WTC11 (cell line): ENCODE measurements around the gene PEAK3. TPM values are rescaled to one million over a fixed set of nuclear protein-coding genes. Genes with fewer than 3 reads are reported as not detected.

Experiments used
- ATAC-seq: fragments of 200-7000 bp; cut with Tn5 transposase; 2 replicates; pipeline ENCODE4 v1.10.0; 2021; ENCODE audit warnings: mild to moderate bottlenecking, moderate library complexity
- CTCF ChIA-PET: fragments of 300-600 bp; sonication (Branson Sonifier 250); formaldehyde crosslinking; loops from one replicate; lab custom pipeline; 2021; ENCODE audit warnings: antibody characterized with exemption; lab: Charles Lee
- POLR2A ChIA-PET: fragments of 350-600 bp; sonication (Branson Sonifier 250); formaldehyde crosslinking; loops from one replicate; lab custom pipeline; 2021; ENCODE audit warnings: antibody characterized with exemption; lab: Charles Lee
- DNase-seq: peaks from one replicate; pipeline ENCODE4 v3.0.0; 2021; ENCODE audit warnings: low spot score
- H3K27ac Mint-ChIP-seq: 2 replicates; pipeline ENCODE4 v1.8.0; 2021; ENCODE audit warnings: mixed read lengths
- H3K27me3 Mint-ChIP-seq: 2 replicates; pipeline ENCODE4 v1.8.0; 2021; ENCODE audit warnings: low read depth, mild to moderate bottlenecking, moderate library complexity, mixed read lengths
- H3K36me3 Mint-ChIP-seq: 2 replicates; pipeline ENCODE4 v1.8.0; 2021; ENCODE audit warnings: mixed read lengths
- H3K4me1 Mint-ChIP-seq: 2 replicates; pipeline ENCODE4 v1.8.0; 2022; ENCODE audit warnings: mixed read lengths
- H3K4me3 Mint-ChIP-seq: 2 replicates; pipeline ENCODE4 v1.8.0; 2021; ENCODE audit warnings: mild to moderate bottlenecking, moderate library complexity, mixed read lengths
- H3K9me3 Mint-ChIP-seq: 2 replicates; pipeline ENCODE4 v1.8.0; 2021; ENCODE audit warnings: mixed read lengths
- ATF6 ChIP-seq: sonication (generic); formaldehyde crosslinking; IDR thresholded peaks from 2 replicates; pipeline ENCODE4 v1.8.1; 2023; ENCODE audit warnings: mild to moderate bottlenecking, missing genetic modification reagents
- CREM ChIP-seq: sonication (generic); formaldehyde crosslinking; IDR thresholded peaks from 2 replicates; pipeline ENCODE4 v1.8.1; 2022; ENCODE audit warnings: mild to moderate bottlenecking, missing genetic modification reagents, moderate library complexity
- ELF4 ChIP-seq: sonication (generic); formaldehyde crosslinking; IDR thresholded peaks from 2 replicates; pipeline ENCODE4 v1.8.1; 2022; ENCODE audit warnings: low read depth, mild to moderate bottlenecking, moderate library complexity, missing genetic modification reagents
- ESRRA ChIP-seq: sonication (generic); formaldehyde crosslinking; IDR thresholded peaks from 2 replicates; pipeline ENCODE4 v1.8.1; 2022; ENCODE audit warnings: mild to moderate bottlenecking, missing genetic modification reagents, borderline replicate concordance
- FOXP1 ChIP-seq: sonication (generic); formaldehyde crosslinking; IDR thresholded peaks from 2 replicates; pipeline ENCODE4 v1.8.0; 2022; ENCODE audit warnings: missing genetic modification reagents, mild to moderate bottlenecking, moderate library complexity, borderline replicate concordance
- IRF1 ChIP-seq: sonication (generic); formaldehyde crosslinking; IDR thresholded peaks from 2 replicates; pipeline ENCODE4 v1.8.0; 2023; ENCODE audit warnings: missing genetic modification reagents
- JAZF1 ChIP-seq: fragments of 250-450 bp; sonication (Bioruptor Pico); IDR thresholded peaks from 2 replicates; pipeline ENCODE4 v1.9.0; 2021; ENCODE audit warnings: moderate library complexity, mild to moderate bottlenecking, inconsistent platforms
- JUN ChIP-seq: sonication (generic); formaldehyde crosslinking; IDR thresholded peaks from 2 replicates; pipeline ENCODE4 v1.8.0; 2023; ENCODE audit warnings: mild to moderate bottlenecking, missing genetic modification reagents
- MYBL2 ChIP-seq: sonication (generic); formaldehyde crosslinking; IDR thresholded peaks from 2 replicates; pipeline ENCODE4 v1.8.1; 2023; ENCODE audit warnings: mild to moderate bottlenecking, moderate library complexity, missing genetic modification reagents
- NR2C2 ChIP-seq: sonication (generic); formaldehyde crosslinking; IDR thresholded peaks from 2 replicates; pipeline ENCODE4 v1.8.0; 2022; ENCODE audit warnings: mild to moderate bottlenecking, missing genetic modification reagents
- PRRX2 ChIP-seq: fragments of 250-450 bp; sonication (Bioruptor Pico); IDR thresholded peaks from 2 replicates; pipeline ENCODE4 v1.8.0; 2021; ENCODE audit warnings: mild to moderate bottlenecking
- SP1 ChIP-seq: sonication (generic); formaldehyde crosslinking; conservative IDR thresholded peaks from 2 replicates; pipeline ENCODE4 v1.8.1; 2022; ENCODE audit warnings: missing genetic modification reagents
- ZNF121 ChIP-seq: sonication (generic); formaldehyde crosslinking; IDR thresholded peaks from 2 replicates; pipeline ENCODE4 v1.8.0; 2023; ENCODE audit warnings: missing genetic modification reagents
- ZNF281 ChIP-seq: sonication (generic); formaldehyde crosslinking; IDR thresholded peaks from 2 replicates; pipeline ENCODE4 v1.8.0; 2023; ENCODE audit warnings: mild to moderate bottlenecking, missing genetic modification reagents
- total RNA-seq: library from RNA; stranded (reverse); gene quantifications from 3 replicates; pipeline ENCODE4 v1.2.3, GENCODE V29; 2021
- TF ChIP-seq, protein P1 (sequence below): sonication (generic); formaldehyde crosslinking; IDR thresholded peaks from 2 replicates; pipeline ENCODE4 v1.8.1; 2022; ENCODE audit warnings: mild to moderate bottlenecking, missing genetic modification reagents, moderate library complexity, borderline replicate concordance
- TF ChIP-seq, protein P2 (sequence below): sonication (generic); formaldehyde crosslinking; IDR thresholded peaks from 2 replicates; pipeline ENCODE4 v1.8.0; 2022; ENCODE audit warnings: mild to moderate bottlenecking, missing genetic modification reagents

Gene PEAK3
- total RNA-seq, 1 experiment from 2014 or later: not detected

GRCh38 chr19:2251106-2252054, 30.6 kb downstream of the PEAK3 start (continued):
- TF ChIP-seq, protein P1, sequence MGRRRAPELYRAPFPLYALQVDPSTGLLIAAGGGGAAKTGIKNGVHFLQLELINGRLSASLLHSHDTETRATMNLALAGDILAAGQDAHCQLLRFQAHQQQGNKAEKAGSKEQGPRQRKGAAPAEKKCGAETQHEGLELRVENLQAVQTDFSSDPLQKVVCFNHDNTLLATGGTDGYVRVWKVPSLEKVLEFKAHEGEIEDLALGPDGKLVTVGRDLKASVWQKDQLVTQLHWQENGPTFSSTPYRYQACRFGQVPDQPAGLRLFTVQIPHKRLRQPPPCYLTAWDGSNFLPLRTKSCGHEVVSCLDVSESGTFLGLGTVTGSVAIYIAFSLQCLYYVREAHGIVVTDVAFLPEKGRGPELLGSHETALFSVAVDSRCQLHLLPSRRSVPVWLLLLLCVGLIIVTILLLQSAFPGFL (CRISPR knock-in tag): no peak

DNA sequence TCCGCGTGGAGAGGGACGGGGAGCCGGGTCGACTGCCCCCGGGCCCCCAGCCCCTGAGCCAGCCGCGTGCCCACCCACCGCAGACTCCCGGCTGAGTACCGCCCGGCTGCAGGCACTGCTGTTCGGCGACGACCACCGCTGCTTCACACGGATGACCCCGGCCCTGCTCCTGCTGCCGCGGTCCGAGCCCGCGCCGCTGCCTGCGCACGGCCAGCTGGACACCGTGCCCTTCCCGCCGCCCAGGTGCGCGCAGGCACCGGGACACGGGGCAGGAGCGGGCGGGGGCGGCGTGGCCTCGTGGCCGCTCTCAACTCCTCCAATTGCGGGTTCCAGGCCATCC, 31.2 kb downstream of the PEAK3 start:
- ATAC-seq (no peak), DNase-seq (no peak)
- H3K4me3 Mint-ChIP-seq: no peak overlapping the region
- no peak for TF ChIP-seq ZNF281
- TF ChIP-seq CREM (CRISPR knock-in tag): 0 out of 2 replicates have a peak, but pooled peaks have one; percentile 38
- TF ChIP-seq NR2C2: no peak
- no peak for TF ChIP-seq ZNF121 (CRISPR knock-in tag)
- no peak for TF ChIP-seq ELF4
- no peak for TF ChIP-seq ATF6 (CRISPR knock-in tag)
- TF ChIP-seq ESRRA (CRISPR knock-in tag): no peak
- H3K4me1 Mint-ChIP-seq: peaks cover 3% of the 10 kb centered on the region; the same call in 1 of the 2 replicates
- peaks cover 35% of the 10 kb centered on the region for H3K27me3 Mint-ChIP-seq
- ChIA-PET POLR2A (no interaction called here), CTCF (interaction anchor here (0.8 to 6.2 kb wide), 5 partner anchors 12 to 153 kb away, joined by 4 to 65 read pairs (median 5); partner anchors contain the start of gene PLEKHJ1)
- no peak overlapping the region for H3K27ac Mint-ChIP-seq
- H3K36me3 Mint-ChIP-seq: peaks cover 3% of the 10 kb centered on the region
- no peaks in the 10 kb centered on the region for H3K9me3 Mint-ChIP-seq

DNA sequence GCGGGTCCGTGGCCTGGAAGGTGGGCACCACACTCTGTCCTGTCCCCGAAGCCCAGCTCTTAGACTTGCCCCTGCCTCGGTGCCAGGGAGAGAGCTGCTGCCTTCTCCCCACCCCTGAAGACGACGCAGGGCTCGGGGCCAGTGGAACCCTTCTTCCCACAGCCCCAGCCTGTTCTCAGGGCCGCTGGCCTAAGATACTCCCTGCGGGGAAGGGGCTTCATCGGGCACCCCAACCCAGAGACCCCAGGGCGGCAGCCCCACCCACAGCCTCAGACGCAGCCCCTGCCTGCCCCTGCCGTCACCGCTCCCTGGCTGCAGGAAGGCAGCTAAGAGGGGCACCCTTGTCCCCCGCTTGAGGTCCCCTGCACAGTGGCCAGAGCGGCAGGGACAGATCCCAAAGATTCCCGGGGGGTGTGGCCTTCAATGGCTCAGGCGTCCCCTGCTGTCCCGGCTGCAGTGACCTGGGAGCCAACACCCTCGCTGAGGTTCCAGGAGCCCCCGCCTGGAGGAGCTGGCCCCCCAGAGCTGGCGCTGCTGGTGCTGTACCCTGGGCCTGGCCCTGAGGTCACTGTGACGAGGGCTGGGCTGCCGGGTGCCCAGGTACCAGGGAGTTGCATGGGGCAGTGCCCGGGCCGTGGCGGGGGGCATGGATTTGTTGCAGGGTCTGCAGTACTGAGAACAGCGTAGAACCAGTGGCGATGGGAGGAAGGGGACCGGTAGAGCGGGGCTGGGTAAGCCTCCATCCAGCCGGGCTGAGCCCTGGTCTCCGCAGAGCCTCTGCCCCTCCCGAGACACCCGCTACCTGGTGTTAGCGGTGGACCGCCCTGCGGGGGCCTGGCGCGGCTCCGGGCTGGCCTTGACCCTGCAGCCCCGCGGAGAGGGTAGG, 31.9 kb downstream of the PEAK3 start:
- TF ChIP-seq JUN (0 out of 2 replicates have a peak, but pooled peaks have one; percentile 37), MYBL2 (CRISPR knock-in tag) (0 out of 2 replicates have a peak, but pooled peaks have one; percentile 25), FOXP1 (CRISPR knock-in tag) (0 out of 2 replicates have a peak, but pooled peaks have one; percentile 15), SP1 (CRISPR knock-in tag) (0 out of 2 replicates have a peak, but pooled peaks have one; percentile 4), JAZF1 (CRISPR knock-in tag) (0 out of 2 replicates have a peak, but pooled peaks have one; percentile 51), PRRX2 (no peak), IRF1 (0 out of 2 replicates have a peak, but pooled peaks have one; percentile 9)
- TF ChIP-seq, protein P2, sequence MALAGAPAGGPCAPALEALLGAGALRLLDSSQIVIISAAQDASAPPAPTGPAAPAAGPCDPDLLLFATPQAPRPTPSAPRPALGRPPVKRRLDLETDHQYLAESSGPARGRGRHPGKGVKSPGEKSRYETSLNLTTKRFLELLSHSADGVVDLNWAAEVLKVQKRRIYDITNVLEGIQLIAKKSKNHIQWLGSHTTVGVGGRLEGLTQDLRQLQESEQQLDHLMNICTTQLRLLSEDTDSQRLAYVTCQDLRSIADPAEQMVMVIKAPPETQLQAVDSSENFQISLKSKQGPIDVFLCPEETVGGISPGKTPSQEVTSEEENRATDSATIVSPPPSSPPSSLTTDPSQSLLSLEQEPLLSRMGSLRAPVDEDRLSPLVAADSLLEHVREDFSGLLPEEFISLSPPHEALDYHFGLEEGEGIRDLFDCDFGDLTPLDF (CRISPR knock-in tag): no peak
- Mint-ChIP-seq H3K4me3 (no peak overlapping the region), H3K4me1 (peaks cover 3% of the 10 kb centered on the region; the same call in 1 of the 2 replicates), H3K36me3 (peaks cover 6% of the 10 kb centered on the region), H3K9me3 (no peaks in the 10 kb centered on the region), H3K27me3 (peaks cover 35% of the 10 kb centered on the region), H3K27ac (no peak overlapping the region)
- ATAC-seq: peak; percentile 3; the same call in 1 of the 2 replicates
- POLR2A ChIA-PET: no interaction called here
- CTCF ChIA-PET: interaction anchor here (0.5 to 6.2 kb wide), 8 partner anchors 11 to 153 kb away, joined by 3 to 65 read pairs (median 4); partner anchors contain the start of gene PLEKHJ1
- no peak for DNase-seq
